Measurements from ENCODE around the gene PHF12.
"Not testable (repeated sequence)": the region's sequence is repeated elsewhere in the genome, so short reads cannot be mapped to it uniquely, and the experiment has no call there.

Gene PHF12

GRCh38 chr17:28934508-28934907 is 16.8 kb downstream of the PHF12 start:
- not testable (repeated sequence) for DNase-seq (ENCODE audit: low read depth in 2 of 2)

- DNase-seq (ENCODE audit: low read depth in 2 of 2) = no peak
Observed at GRCh38 chr17:28929787-28930186, 21.5 kb downstream of the PHF12 start.

GRCh38 chr17:28928061-28928460 is 23.3 kb downstream of the PHF12 start:
- DNase-seq (ENCODE audit: low read depth in 2 of 2) = no peak

GRCh38 chr17:28926786-28927185 is 24.5 kb downstream of the PHF12 start:
- DNase-seq (ENCODE audit: low read depth in 2 of 2) = no peak

GRCh38 chr17:28926366-28926765 is 25.0 kb downstream of the PHF12 start:
- DNase-seq (ENCODE audit: low read depth in 2 of 2) = no peak

GRCh38 chr17:28925912-28926365 is 25.4 kb downstream of the PHF12 start:
- DNase-seq (ENCODE audit: low read depth in 2 of 2) = no peak

GRCh38 chr17:28920201-28920600 is 31.1 kb downstream of the PHF12 start:
- no peak for DNase-seq (ENCODE audit: low read depth in 2 of 2)

- no peak for DNase-seq (ENCODE audit: low read depth in 2 of 2)
Observed at GRCh38 chr17:28918295-28918694, 33.0 kb downstream of the PHF12 start.

- no peak for DNase-seq (ENCODE audit: low read depth in 2 of 2)
Observed at GRCh38 chr17:28917465-28917864, 33.9 kb downstream of the PHF12 start.

- no peak for DNase-seq (ENCODE audit: low read depth in 2 of 2)
Observed at GRCh38 chr17:28917029-28917428, 34.3 kb downstream of the PHF12 start.

GRCh38 chr17:28916302-28916934 is 34.9 kb downstream of the PHF12 start:
- DNase-seq (ENCODE audit: low read depth in 2 of 2) = no peak

- DNase-seq (ENCODE audit: low read depth in 2 of 2) = no peak
Observed at GRCh38 chr17:28912938-28913333, 38.4 kb downstream of the PHF12 start.

GRCh38 chr17:28912281-28912937 is 38.9 kb downstream of the PHF12 start:
- no peak for DNase-seq (ENCODE audit: low read depth in 2 of 2)

GRCh38 chr17:28911411-28912045 is 39.8 kb downstream of the PHF12 start:
- no peak for DNase-seq (ENCODE audit: low read depth in 2 of 2)

GRCh38 chr17:28910534-28910933 is 40.8 kb downstream of the PHF12 start:
- DNase-seq (ENCODE audit: low read depth in 2 of 2) = no peak

- no peak for DNase-seq (ENCODE audit: low read depth in 2 of 2)
Observed at GRCh38 chr17:28908640-28909167, 42.6 kb downstream of the PHF12 start.

GRCh38 chr17:28907709-28908475 is 43.4 kb downstream of the PHF12 start:
- no peak for DNase-seq (ENCODE audit: low read depth in 2 of 2)

- DNase-seq (ENCODE audit: low read depth in 2 of 2) = no peak
Observed at GRCh38 chr17:28906706-28907438, 44.4 kb downstream of the PHF12 start.

- DNase-seq (ENCODE audit: low read depth in 2 of 2) = no peak
Observed at GRCh38 chr17:28906276-28906675, 45.0 kb downstream of the PHF12 start.

GRCh38 chr17:28904800-28905199 is 46.5 kb downstream of the PHF12 start:
- DNase-seq (ENCODE audit: low read depth in 2 of 2) = no peak

GRCh38 chr17:28903546-28903841 is 47.8 kb downstream of the PHF12 start:
- DNase-seq (ENCODE audit: low read depth in 2 of 2) = not testable (repeated sequence)
